Measurements from ENCODE around the gene DAW1.

- no peak for TF ChIP-seq CTCF (conservative IDR thresholded peaks at IDR 0.05)
- no peak for TF ChIP-seq EZH2 (IDR thresholded peaks at IDR 0.05; ENCODE audit: low read depth)
Measured at GRCh38 chr2:227871375-227871791, at the start of gene DAW1.
